HPDE6-E6E7 (cell line): ENCODE measurements around the gene EVA1B.

ENCODE experiments used
- DNase-seq: peaks from one replicate; pipeline ENCODE4 v3.0.0; 2011; ENCODE audit warnings: missing footprints; ENCODE audit errors: extremely low spot score

Gene EVA1B

GRCh38 chr1:36346741-36347370 lies 23.4 kb upstream of the EVA1B start:
- no peak for DNase-seq

- no peak for DNase-seq
Measured at GRCh38 chr1:36345353-36345752, 21.9 kb upstream of the EVA1B start.

GRCh38 chr1:36344395-36344680 lies 20.9 kb upstream of the EVA1B start:
- DNase-seq: no peak

- no peak for DNase-seq
Measured at GRCh38 chr1:36343651-36344394, 20.4 kb upstream of the EVA1B start.

- DNase-seq: peak; percentile 42
Measured at GRCh38 chr1:36342426-36343185, 19.2 kb upstream of the EVA1B start.

- DNase-seq: no peak
Measured at GRCh38 chr1:36341626-36342320, 18.3 kb upstream of the EVA1B start.

GRCh38 chr1:36339615-36340014 lies 16.2 kb upstream of the EVA1B start:
- DNase-seq: no peak

GRCh38 chr1:36339215-36339614 lies 15.8 kb upstream of the EVA1B start:
- no peak for DNase-seq

- no peak for DNase-seq
Measured at GRCh38 chr1:36337830-36338229, 14.4 kb upstream of the EVA1B start.

- no peak for DNase-seq
Measured at GRCh38 chr1:36330940-36331339, 7.5 kb upstream of the EVA1B start.

- DNase-seq: no peak
Measured at GRCh38 chr1:36329817-36330216, 6.4 kb upstream of the EVA1B start.

GRCh38 chr1:36328713-36329112 lies 5.3 kb upstream of the EVA1B start:
- DNase-seq: no peak

GRCh38 chr1:36328088-36328480 lies 4.6 kb upstream of the EVA1B start:
- DNase-seq: no peak

- DNase-seq: no peak
Measured at GRCh38 chr1:36327421-36328087, 4.1 kb upstream of the EVA1B start.

GRCh38 chr1:36326499-36326898 lies 3.1 kb upstream of the EVA1B start:
- DNase-seq: no peak

- DNase-seq: no peak
Measured at GRCh38 chr1:36324353-36324703, 883 bp upstream of the EVA1B start.

GRCh38 chr1:36322786-36323635 lies 434 bp downstream of the EVA1B start:
- DNase-seq: no peak

GRCh38 chr1:36322041-36322785 lies 1.2 kb downstream of the EVA1B start:
- DNase-seq: no peak

- no peak for DNase-seq
Measured at GRCh38 chr1:36321119-36321951, 2.1 kb downstream of the EVA1B start.

- DNase-seq: no peak
Measured at GRCh38 chr1:36320767-36321118, 2.7 kb downstream of the EVA1B start.
